Esophagus muscularis mucosa (tissue), 3 donors: ENCODE measurements around the gene MYMK.

ENCODE experiments used
- CTCF ChIP-seq, 3 experiments: fragments of 200-600 bp in 2 of 3; fragments of 450-650 bp in 1 of 3; sonication (generic) in 2 of 3; IDR thresholded peaks; one replicate each; pipeline ENCODE4 v1.5.1; 2017 to 2019; ENCODE audit warnings: antibody characterized with exemption in 3 of 3, mild to moderate bottlenecking in 2 of 3, moderate library complexity in 1 of 3
- POLR2A ChIP-seq: fragments of 450-650 bp; IDR thresholded peaks from one replicate; pipeline ENCODE4 v1.6.1; 2017; ENCODE audit warnings: antibody characterized with exemption, moderate library complexity, mild to moderate bottlenecking, low read depth

GRCh38 chr9:133506653-133507038 is 18.1 kb downstream of the MYMK start:
- TF ChIP-seq CTCF (IDR thresholded peaks at IDR 0.05) (no peak), POLR2A (no peak)
